ENCODE results near the gene HABP4. TPM values are rescaled to one million over a fixed set of nuclear protein-coding genes. Genes with fewer than 3 reads are reported as not detected.
A peak's percentile ranks its signal among the peaks of the same experiment; 100 is the strongest.

HABP4 gene
- polyA plus RNA-seq, 4 donors: 20.0 to 22.0 (median 21.2) TPM

DNA sequence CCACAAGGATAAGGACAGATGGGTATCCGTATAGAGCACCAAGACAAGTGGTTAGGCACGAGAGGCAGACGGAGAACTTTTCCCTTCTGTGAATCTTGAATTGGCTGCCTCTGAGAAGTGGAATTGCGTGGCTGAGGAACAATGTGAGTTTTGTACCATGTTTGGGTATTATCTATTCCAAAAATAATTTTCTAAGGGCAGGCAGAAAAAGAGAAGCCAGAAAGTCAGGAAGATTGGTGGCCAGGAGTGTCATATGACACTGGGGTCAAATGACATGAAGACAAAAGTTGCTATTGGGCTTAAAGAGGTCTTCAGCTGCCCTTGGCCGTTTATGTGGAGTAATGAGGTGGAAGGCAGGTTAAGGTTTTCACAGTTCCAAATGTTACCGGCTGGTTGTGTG, 14.5 kb downstream of the HABP4 start:
- no peak for DNase-seq (ENCODE audit: low read depth in 4 of 4, low spot score in 2 of 4)

DNA sequence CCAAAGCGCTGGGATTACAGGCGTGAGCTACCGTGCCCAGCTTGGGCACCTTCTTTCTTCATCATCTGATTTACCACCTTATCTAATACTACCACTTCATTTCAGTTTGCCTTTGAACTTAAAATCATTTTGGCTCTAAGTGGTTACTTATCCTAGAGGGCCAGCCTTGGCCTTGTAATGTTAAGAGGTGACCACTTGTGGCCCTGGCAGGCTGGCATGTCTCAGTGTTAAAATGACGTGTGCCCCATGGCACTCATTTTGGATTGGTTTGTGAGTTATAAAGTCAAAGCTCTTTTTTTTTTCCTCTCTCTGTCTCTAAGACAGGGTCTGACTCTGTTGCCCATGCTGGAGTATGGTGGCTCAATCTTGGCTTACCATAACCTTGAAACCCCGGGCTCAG, 17.8 kb downstream of the HABP4 start:
- DNase-seq (ENCODE audit: low read depth in 4 of 4, low spot score in 2 of 4): no peak

DNA sequence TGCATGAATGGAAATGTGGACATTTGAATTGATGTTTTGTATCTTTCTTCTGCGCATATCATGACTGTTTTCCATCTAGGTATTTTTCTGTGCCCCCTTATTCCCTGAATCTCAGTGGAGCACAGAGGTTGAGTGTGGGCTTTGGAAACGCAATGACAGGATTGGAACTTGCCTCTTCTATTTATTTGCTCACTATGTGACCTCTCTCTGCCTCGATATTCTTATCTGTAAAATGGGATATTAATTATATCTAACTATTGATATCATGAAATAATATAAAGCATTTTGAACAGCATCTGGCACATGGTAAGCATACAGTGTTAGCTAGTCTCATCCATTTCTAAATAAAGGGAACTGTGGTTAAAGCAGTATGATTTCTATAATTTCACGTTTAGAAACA, 26.0 kb downstream of the HABP4 start:
- no peak for DNase-seq (ENCODE audit: low read depth in 4 of 4, low spot score in 2 of 4)

DNA sequence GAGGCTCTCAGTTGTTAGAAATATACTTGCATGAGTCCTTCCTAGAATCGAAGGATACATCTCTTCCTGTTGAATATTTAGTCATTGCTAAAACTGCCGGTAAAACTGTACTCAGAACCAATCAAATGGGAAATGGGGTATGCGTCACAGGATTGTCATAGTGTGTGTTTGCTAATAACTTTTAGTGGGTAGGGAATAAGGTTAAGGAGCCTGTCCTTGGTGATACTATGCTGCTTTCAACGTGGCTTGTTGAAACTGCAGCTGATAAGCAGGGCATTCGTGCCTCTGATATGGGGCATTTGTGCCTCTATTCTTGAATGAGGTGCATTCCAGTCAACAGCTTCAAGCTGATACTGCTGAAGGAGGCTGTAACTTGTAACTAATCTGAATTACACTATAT, 26.6 kb downstream of the HABP4 start:
- DNase-seq (ENCODE audit: low read depth in 4 of 4, low spot score in 2 of 4): no peak

DNA sequence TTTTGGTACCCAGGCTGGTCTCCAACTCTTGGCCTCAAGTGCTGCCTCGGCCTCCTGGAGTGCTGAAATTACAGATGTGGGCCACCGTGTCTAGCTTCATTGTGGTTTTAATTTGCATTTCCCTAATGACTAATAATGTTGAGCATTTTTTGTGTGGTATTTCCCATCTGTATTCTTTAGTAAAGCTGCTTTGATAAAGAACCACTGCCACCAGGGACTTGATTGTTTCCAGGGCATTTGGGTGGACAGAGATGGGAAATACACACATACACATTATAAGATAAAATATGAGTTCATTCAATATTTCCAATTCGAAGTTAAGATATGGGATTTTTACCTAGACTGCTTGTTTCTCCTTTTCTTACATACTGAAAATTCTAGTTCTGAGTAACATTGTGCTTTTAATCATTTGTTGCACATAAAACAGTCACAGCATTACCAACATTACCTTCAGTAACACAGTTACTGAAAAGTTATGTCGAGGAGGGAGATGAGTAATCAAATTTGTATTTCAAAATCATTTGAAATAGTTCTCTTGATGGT, 28.9 kb downstream of the HABP4 start:
- DNase-seq (ENCODE audit: low read depth in 4 of 4, low spot score in 2 of 4): no peak

DNA sequence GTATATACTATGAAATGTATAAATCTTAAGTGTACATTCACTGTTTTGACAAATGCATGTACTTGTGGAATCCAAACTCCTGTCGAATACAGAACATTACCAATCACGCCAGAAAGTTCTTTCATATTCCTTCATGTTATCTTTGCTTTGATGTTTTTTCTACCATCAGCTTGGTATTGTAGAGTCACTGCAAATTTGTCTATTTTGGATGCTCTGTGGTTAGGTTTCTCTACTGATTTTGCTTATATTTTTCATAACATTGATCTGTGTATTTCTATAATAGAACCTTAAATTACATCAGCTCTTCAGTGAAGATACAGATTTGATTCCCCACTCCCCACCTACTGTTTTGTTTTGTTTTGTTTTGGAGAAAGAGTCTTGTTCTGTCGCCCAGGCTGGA, 30.8 kb downstream of the HABP4 start:
- DNase-seq (ENCODE audit: low read depth in 4 of 4, low spot score in 2 of 4): no peak

DNA sequence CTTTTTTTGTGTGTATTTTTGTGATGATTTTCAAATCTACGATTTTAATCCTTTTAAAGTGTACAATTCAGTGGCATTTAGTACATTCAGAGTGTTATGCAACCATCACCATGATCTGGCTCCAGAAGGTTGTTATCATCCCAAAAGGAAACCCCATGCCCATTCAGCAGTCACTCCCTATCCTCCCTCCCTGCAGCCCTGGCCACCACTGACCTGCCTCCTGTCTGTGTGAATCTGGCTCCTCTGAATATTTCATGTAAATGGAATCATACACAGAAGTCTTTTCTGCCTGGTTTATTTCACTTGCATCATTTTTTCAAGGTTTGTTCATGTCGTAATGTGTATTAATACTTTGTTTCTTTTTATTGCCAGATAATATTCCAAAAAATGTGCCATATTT, 32.5 kb downstream of the HABP4 start:
- DNase-seq (ENCODE audit: low read depth in 4 of 4, low spot score in 2 of 4): no peak

DNA sequence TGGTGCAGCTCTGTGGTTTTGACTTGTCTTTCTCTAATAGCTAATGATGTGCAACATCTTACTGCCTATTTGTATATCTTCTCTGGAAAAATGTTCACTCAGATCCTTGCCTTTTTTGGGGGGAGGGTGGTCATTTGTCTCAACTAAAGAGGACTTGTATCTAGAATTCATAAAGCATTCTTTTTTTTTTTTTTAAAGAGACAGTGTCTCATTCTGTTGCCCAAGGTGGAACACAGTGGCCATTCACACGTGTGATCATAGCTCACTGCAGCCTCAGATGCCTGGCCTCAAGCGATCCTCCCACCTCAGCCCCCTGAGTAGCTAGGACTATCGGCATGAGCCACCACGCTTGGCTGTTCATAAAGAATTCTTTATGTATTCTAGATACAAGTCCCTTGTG, 33.2 kb downstream of the HABP4 start:
- no peak for DNase-seq (ENCODE audit: low read depth in 4 of 4, low spot score in 2 of 4)

DNA sequence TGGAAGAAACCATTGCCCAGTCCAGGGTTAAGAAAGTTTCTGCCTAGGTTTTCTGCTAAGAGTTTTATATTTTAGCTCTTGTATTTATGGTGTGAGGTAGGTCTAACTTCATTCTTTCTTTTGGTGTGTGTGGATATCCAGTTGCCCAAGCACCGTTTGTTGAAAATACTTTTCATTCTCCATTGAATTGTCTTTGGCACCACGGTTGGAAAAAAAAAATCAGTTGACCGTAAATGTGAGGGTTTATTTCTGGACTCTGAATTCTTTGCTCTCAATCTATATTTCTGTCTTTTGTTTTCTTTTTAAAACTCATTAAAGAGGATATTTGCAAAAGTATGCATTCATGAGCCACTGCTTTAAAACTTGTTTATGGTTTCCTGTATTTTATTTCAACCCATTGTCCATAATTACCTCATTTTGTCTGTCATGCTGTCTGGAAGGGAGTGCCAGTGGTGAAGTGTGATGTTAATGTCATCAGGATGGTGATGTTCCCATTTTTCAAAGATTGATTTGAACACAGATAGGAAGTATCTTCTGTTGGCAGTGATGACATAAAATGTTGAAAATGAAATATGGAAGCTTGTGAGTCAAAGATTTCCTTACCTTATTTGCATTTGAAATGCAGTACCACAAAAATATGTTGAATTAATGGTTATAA, 33.9 kb downstream of the HABP4 start:
- DNase-seq (ENCODE audit: low read depth in 4 of 4, low spot score in 2 of 4): no peak

DNA sequence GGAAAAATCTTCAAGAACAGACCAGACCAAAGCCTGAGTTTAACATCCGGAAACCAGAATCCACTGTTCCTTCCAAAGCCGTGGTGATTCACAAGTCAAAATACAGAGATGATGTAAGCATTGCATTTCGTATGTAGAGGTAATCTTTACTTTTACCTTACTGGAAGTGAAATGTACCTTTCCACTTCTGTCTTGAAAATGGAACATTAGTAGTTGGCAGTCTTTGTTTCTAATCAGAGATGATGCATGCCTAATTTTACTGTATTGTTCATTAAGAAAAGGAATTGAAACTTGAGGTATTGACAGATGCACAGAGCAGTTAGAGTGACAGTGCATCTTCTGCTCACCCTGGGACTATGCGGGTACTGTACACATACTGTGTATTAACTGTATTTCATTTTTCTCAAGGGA, 34.6 kb downstream of the HABP4 start:
- no peak for DNase-seq (ENCODE audit: low read depth in 4 of 4, low spot score in 2 of 4)

DNA sequence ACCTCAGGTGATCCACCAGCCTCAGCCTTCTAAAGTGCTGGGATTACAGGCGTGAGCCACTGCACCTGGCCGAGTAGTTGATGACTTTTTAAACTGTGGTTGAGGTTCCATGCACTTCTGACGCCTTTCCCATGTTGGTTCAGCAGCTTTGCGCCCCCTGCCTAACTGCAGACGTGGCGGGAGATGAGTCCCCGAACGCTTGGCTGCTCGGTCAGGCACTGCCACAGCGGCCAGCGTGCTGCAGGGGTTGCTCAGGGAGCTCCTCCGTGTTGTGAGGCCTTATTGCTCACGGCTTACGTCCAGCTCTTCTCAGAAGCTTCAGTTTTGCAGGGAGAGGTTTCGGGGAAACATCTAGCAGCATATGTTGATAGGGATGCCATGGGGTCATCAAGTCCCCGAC, 35.3 kb downstream of the HABP4 start:
- DNase-seq (ENCODE audit: low read depth in 4 of 4, low spot score in 2 of 4): no peak

DNA sequence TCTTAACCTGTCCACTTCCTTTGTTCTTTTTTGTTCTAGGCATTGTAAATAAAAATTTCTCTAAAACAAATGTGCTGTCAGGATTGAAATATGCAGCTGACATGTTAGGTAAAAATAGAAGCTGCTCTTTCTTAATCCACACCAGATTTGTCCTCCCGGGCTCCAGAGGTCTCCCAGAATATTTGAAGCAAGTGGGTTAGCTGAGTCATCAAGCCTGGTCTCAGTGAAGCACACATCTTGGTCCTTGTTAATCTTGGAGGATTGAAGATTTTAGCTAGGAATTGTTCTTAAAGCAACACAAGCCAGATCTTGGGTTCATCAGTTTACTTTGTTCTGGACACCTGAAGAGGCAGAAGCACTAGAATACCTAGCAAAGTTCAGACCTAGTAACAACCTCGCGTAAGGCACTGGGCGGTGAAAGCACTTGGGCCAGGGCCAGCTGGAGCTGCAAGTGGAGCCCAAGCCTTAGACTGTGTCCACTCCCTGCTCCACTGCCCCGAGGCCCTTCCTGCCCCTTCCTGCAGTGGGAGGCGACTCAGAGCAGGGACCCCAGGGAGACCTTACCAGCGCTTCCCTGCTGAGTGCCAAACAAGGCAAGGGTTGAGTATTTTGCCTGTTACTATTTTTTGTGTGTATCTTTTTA, 36.5 kb downstream of the HABP4 start:
- DNase-seq (ENCODE audit: low read depth in 4 of 4, low spot score in 2 of 4): no peak

DNA sequence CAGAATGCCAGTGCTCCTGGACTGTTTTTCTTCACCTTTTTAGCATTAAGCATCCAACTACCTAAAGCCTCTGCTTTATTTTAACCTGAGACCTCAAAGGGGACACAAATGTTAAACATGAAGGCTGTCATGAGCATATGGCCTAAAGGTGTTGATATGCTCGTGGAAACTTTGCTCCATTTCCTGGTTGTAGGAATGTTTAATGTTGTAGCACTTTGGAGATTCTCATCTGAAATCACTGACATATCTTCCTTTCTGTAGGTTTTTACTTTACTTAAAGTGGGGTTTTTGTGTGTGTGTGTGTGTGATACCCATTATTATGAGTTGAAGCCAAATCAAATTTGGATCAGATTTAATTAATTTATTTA, 37.0 kb downstream of the HABP4 start:
- no peak for DNase-seq (ENCODE audit: low read depth in 4 of 4, low spot score in 2 of 4)

DNA sequence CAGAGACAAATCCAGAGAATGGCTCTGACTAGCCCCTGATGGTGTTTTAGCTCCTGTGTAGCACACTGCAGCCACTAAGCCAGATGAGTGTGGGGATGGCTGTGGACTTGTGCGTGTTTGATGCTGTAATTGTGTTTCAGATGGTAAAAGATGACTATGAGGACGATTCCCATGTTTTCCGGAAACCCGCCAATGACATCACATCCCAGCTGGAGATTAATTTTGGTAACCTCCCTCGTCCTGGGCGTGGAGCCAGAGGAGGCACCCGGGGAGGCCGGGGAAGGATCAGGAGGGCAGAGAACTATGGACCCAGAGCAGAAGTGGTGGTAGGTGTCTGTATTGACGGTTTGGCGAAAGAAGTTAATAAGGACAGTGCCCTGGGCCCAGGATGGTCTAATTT, 38.0 kb downstream of the HABP4 start:
- DNase-seq (ENCODE audit: low read depth in 4 of 4, low spot score in 2 of 4): no peak

DNA sequence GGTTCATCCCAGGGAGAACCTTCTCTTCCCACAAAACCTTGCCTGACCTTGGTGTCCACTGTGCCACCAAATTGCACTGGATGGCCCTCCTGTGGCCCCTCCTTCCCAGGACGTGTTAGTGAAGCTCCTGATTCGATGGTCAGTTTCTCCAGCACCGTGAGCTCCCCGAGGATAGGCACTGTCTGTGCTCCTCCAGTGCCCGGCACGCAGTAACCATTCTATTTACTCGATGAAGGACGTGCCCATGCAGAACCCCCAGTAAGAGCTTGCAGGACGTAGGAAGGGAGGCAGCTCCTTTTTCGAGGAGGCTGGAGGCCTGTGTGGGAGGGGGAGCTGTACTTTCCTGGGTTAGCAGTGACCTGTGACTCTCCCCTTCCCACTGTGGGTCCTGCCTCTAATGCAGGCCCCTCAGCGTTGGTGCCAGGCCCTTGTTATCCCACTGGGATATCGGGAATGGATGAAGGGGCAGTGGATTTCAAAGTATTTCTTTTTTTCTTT, 39.6 kb downstream of the HABP4 start:
- no peak for DNase-seq (ENCODE audit: low read depth in 4 of 4, low spot score in 2 of 4)

DNA sequence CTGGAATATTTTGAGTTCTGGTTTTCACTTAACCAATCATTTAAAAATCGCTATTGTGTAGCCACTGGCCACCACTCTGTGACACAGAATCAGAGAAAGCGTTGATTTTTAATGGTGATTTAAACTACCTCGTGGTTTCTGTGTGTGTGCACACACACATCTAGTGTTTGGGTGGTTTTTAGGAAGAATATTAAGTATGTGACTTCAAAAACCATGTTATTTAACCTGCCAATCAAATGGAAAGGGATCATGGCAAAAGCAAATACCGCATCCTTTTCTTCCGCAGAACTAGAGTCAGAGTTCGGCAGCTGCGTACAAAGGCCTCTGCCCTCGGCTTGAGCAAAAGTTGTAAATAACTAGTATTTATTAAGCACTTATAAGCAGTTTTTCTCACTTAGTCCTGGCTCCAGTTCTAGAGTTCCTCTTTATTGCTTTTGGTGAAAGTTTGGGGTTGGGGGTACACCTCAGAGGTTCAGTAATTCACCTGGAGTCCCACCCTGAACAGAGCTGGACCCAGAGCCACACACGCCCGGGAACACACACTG, 40.6 kb downstream of the HABP4 start:
- DNase-seq (ENCODE audit: low read depth in 4 of 4, low spot score in 2 of 4): peak in 2 of 4 donors; percentile 2 to 16

DNA sequence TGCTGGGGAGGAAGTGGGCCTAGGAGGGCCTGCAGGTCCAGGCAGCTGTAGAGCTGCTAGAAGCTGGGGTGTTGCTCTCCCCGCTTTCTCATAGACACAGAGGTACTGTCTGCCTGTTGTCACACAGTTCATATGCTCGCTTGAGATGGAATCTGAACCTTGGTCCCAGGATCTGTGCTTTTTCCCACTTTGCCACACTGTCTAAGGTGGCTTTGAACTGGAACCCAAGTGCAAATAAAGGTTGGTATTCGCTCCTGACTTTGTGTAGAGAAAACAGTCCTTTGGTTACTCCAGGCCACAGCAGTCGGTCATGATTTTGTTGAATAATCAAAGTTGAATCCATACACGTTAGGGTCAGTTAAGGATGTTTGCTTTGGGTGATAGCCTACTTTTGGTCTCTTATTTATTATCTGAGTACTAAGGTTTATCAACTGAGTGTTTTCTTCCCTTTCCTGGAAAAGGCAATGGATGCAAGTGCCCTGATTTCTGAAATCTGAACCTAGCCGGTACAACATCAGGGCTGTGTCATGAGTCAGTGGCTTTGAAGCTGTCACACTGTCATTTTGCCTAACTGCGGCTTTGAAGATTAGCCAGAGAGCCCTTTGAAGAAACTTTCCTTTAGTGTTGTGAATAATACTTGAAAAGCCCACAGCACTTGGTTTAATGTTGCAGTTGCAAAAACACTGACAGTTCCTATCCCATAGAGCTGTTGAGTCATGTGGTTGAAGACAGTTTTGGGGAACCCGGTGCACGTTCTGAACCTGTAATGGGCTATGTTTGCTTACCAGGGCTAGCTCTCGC, 41.3 kb downstream of the HABP4 start:
- peak; percentile 28 to 56 (median 36) for DNase-seq (ENCODE audit: low read depth in 4 of 4, low spot score in 2 of 4)

DNA sequence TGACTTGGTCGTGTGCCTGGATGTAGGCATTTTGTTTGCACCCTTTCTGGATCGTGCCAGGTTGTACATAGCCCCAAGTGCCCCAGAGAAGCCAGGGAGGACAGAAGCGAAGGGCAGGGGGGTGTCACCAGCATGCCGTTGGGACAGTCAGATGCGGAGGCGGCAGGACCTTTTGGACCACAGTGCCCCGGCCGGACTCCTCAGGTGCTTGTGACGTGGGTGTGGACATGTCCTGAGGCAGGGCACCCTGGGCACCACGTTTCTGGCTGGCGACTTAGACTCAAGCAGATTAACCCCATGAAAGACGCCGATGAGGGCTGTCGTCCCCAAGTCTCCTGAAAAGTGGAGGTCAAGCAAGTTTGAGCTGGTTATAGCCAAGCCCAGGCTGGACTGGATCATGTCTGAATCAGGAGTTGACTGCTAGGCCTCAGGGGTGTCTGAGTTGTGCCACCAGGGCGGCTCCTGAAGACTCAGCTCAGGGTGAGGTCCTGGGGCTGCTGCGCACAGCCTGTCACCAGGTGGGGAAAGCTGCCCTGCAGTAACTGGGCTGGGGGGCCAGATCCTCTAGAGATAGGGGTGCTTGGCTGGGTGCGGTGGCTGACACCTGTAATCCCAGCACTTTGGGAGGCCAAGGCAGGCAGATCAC, 42.0 kb downstream of the HABP4 start:
- DNase-seq (ENCODE audit: low read depth in 4 of 4, low spot score in 2 of 4): no peak

DNA sequence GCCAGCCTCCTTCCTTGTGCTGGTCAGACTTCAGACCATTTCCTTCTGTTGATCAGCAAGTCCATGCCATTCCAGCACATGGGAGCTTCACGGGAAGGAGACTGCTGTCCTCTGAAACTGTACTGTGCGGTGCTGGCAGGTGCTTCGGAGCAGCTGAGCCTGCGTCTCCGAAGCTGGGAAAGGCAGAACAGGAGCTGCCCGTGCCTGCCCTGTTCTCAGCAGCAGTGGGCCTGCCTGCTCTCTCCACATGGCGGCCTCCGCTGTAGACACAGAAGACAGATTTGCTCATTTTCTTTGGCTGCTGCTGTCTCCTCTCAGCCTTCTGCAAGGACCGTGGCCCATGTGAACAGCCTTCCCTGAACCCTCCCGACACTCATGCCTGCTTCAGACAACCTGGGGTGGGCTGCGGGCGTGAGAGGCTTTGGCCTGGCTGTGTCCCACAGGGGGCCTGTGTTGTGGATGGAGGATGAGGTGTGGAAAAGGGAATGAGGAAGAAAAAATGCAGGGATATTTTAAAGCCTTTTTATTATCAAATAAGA, 43.1 kb downstream of the HABP4 start:
- DNase-seq (ENCODE audit: low read depth in 4 of 4, low spot score in 2 of 4): no peak

DNA sequence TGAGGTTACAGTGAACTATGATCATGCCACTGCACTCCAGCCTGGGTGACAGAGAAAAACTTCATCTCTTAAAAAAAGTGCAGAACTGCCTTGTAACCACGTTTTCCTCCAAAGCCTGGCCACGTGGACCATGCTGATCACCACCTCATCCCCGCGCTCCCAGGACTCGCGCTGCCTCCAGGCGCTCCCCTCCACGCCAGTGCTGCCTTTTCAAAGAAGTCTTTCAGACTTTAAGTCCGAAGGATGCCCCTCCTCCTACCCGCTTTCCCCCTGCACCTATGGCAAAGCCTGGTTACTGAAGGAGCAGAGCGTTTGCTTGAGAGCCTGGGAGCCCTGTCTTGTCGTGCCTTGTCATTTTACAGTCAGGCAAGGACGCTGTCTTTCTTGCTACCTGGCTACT, 43.8 kb downstream of the HABP4 start:
- no peak for DNase-seq (ENCODE audit: low read depth in 4 of 4, low spot score in 2 of 4)
